ENCODE results near the gene PAOX. TPM values are rescaled to one million over a fixed set of nuclear protein-coding genes. Genes with fewer than 3 reads are reported as not detected.

PAOX gene
- total RNA-seq, 1 experiment from 2014 or later = 6.7 TPM

DNA sequence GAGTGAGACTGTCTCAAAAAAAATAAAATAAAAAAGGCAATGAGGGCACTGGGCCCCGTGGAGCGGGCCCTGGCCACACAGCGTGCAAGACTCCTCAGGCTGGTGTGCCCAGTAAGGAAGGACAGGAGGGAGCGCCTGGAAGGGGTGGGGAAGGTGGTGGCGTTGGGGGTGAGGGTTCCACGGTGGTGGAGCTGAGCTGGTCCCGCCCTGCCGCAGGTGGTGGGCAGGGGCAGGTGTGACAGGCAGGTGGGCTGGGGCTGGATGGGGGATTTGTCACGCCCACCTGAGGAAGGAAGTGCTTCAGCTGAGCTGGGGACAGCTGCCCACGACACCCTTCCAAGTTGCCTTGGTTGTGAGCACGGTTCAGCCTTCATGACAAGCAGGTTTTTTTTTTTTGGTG, 32.6 kb upstream of the PAOX start:
- DNase-seq = no peak
- no TSS peak for BruUV-seq (replicated peaks)
- TF ChIP-seq, protein P1, sequence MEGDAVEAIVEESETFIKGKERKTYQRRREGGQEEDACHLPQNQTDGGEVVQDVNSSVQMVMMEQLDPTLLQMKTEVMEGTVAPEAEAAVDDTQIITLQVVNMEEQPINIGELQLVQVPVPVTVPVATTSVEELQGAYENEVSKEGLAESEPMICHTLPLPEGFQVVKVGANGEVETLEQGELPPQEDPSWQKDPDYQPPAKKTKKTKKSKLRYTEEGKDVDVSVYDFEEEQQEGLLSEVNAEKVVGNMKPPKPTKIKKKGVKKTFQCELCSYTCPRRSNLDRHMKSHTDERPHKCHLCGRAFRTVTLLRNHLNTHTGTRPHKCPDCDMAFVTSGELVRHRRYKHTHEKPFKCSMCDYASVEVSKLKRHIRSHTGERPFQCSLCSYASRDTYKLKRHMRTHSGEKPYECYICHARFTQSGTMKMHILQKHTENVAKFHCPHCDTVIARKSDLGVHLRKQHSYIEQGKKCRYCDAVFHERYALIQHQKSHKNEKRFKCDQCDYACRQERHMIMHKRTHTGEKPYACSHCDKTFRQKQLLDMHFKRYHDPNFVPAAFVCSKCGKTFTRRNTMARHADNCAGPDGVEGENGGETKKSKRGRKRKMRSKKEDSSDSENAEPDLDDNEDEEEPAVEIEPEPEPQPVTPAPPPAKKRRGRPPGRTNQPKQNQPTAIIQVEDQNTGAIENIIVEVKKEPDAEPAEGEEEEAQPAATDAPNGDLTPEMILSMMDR (IDR thresholded peaks at IDR 0.05; ENCODE audit: insufficient read depth in 1 of 2, low read depth in 1 of 2, low read length in 1 of 2, severe bottlenecking in 1 of 2, unreplicated experiment in 1 of 2) = no peak
- H3K36me3 Mint-ChIP-seq (ENCODE audit: insufficient read depth, unreplicated experiment) = peaks cover 56% of the 10 kb centered on the region
- CTCF ChIA-PET = no interaction called here
- peaks cover 21% of the 10 kb centered on the region for H3K4me1 Mint-ChIP-seq (ENCODE audit: low read depth, unreplicated experiment)
- intact Hi-C loops (cut with micrococcal nuclease; ENCODE audit: unreplicated experiment) = no loop called here
- no peak overlapping the region for H3K4me3 Mint-ChIP-seq (ENCODE audit: unreplicated experiment)
- H3K27ac Mint-ChIP-seq (ENCODE audit: unreplicated experiment) = peak overlapping the region; percentile 68
- no peaks in the 10 kb centered on the region for H3K27me3 ChIP-seq (replicated peaks; ENCODE audit: control insufficient read depth, insufficient read depth, low read length)
- H3K9me3 Mint-ChIP-seq (ENCODE audit: unreplicated experiment) = peaks cover 9% of the 10 kb centered on the region
- 0 out of 2 replicates have a peak, but pooled peaks cover 3% of the 10 kb centered on the region for H3K9me3 ChIP-seq
- H3K4me3 ChIP-seq (ENCODE audit: low read depth, low read length) = no peak overlapping the region
- peaks cover 55% of the 10 kb centered on the region for H3K4me1 ChIP-seq
- POLR2A ChIA-PET = interaction anchor here (0.6 kb wide), 1 partner anchor 9 kb away, joined by 6 read pairs; no protein-coding TSS in a partner anchor
- no peaks in the 10 kb centered on the region for H3K27me3 Mint-ChIP-seq (ENCODE audit: insufficient read depth, unreplicated experiment)
- H3K36me3 ChIP-seq (ENCODE audit: control insufficient read depth, insufficient read depth, low read length) = no peaks in the 10 kb centered on the region

DNA sequence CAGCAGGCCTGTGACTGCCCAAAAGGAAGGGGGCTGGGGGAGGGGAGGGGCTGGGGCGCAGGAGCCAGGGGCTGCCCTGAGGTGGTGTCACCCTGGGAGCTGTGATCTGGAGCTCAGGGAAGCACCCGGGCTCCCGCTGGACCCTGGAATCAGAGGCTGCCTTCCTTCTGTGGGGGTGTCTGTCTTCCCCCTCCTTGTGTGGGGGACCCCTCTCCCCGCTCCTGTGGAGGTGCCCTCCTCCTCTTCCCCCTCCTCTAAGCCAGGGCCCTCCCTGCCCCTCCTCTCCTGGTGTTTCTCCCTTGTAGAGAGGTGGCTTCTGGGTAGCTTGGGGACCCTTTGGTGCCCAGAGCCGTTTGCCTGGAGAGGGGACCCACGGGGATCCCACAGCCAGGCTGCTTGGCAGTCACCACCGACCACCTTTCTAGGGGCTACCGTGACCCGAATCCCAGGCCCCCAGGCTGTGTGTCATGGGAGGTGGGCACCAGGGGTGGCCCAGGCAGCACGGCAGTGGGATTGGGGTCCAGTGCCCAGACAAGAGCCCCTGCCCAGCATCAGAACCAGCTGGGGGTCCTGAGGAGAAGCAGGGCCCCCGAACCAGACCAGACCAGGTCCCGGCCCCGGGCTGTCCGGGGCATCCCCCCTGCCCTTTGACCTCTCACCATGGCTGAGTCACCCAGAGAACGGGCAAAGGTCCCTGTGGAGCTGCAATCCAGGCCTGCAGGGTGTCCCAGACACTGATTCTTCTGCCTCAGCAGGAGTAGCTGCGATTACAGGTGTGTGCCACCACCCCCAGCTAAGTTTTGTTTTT, 31.1 kb upstream of the PAOX start:
- Mint-ChIP-seq H3K4me1 (ENCODE audit: low read depth, unreplicated experiment) (peaks cover 21% of the 10 kb centered on the region), H3K27me3 (ENCODE audit: insufficient read depth, unreplicated experiment) (no peaks in the 10 kb centered on the region), H3K9me3 (ENCODE audit: unreplicated experiment) (peaks cover 9% of the 10 kb centered on the region), H3K4me3 (ENCODE audit: unreplicated experiment) (no peak overlapping the region), H3K36me3 (ENCODE audit: insufficient read depth, unreplicated experiment) (peaks cover 60% of the 10 kb centered on the region), H3K27ac (ENCODE audit: unreplicated experiment) (peak overlapping the region; percentile 36)
- no peaks in the 10 kb centered on the region for H3K27me3 ChIP-seq (replicated peaks; ENCODE audit: control insufficient read depth, insufficient read depth, low read length)
- peaks cover 54% of the 10 kb centered on the region for H3K4me1 ChIP-seq
- H3K9me3 ChIP-seq = 0 out of 2 replicates have a peak, but pooled peaks cover 3% of the 10 kb centered on the region
- TF ChIP-seq, protein P1 (IDR thresholded peaks at IDR 0.05; ENCODE audit: insufficient read depth in 1 of 2, low read depth in 1 of 2, low read length in 1 of 2, severe bottlenecking in 1 of 2, unreplicated experiment in 1 of 2) = peak in 1 of 2 experiments; percentile 17
- peak; percentile 86 to 91 for DNase-seq
- H3K4me3 ChIP-seq (ENCODE audit: low read depth, low read length) = no peak overlapping the region
- CTCF ChIA-PET = interaction anchor here (0.6 to 1.4 kb wide), 4 partner anchors 10 to 63 kb away, joined by 4 to 10 read pairs (median 6); partner anchors contain the start of gene FUOM
- POLR2A ChIA-PET = interaction anchor here (0.6 to 1.2 kb wide), 5 partner anchors 9 to 331 kb away, joined by 3 to 14 read pairs (median 3); partner anchors contain the start of gene FUOM
- no TSS peak for BruUV-seq (replicated peaks)
- H3K36me3 ChIP-seq (ENCODE audit: control insufficient read depth, insufficient read depth, low read length) = no peaks in the 10 kb centered on the region
- intact Hi-C loops (cut with micrococcal nuclease; ENCODE audit: unreplicated experiment) = no loop called here

DNA sequence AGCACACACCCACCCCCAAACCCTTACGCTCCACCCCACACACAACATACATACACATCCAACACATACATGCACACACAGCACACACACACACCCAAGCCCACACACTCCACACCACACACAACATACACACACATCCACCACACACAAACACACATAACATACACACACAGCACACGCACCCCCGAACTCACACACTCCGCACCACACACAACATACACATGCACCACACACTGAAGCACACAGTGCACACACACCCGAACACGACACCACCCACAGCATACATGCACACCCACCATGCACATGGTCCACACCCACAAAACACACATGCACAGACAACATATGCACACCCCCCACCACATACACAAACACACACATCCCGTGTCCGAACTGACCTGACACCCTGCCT, 29.9 kb upstream of the PAOX start:
- BruUV-seq (replicated peaks) = no TSS peak

More for the DNA sequence above, 29.9 kb upstream of the PAOX start:
- Histone ChIP-seq H3K36me3 (ENCODE audit: control insufficient read depth, insufficient read depth, low read length) (no peaks in the 10 kb centered on the region), H3K4me1 (peaks cover 47% of the 10 kb centered on the region), H3K27me3 (replicated peaks; ENCODE audit: control insufficient read depth, insufficient read depth, low read length) (no peaks in the 10 kb centered on the region), H3K9me3 (0 out of 2 replicates have a peak, but pooled peaks cover 3% of the 10 kb centered on the region), H3K4me3 (ENCODE audit: low read depth, low read length) (no peak overlapping the region)
- H3K36me3 Mint-ChIP-seq (ENCODE audit: insufficient read depth, unreplicated experiment) = peaks cover 60% of the 10 kb centered on the region
- no peak for DNase-seq
- H3K27me3 Mint-ChIP-seq (ENCODE audit: insufficient read depth, unreplicated experiment) = no peaks in the 10 kb centered on the region
- peak overlapping the region; percentile 48 for H3K27ac Mint-ChIP-seq (ENCODE audit: unreplicated experiment)
- POLR2A ChIA-PET = no interaction called here
- peak overlapping the region; percentile 38 for H3K4me3 Mint-ChIP-seq (ENCODE audit: unreplicated experiment)
- peaks cover 16% of the 10 kb centered on the region for H3K4me1 Mint-ChIP-seq (ENCODE audit: low read depth, unreplicated experiment)
- peaks cover 9% of the 10 kb centered on the region for H3K9me3 Mint-ChIP-seq (ENCODE audit: unreplicated experiment)
- intact Hi-C loops (cut with micrococcal nuclease; ENCODE audit: unreplicated experiment) = no loop called here
- TF ChIP-seq, protein P1 (IDR thresholded peaks at IDR 0.05; ENCODE audit: insufficient read depth in 1 of 2, low read depth in 1 of 2, low read length in 1 of 2, severe bottlenecking in 1 of 2, unreplicated experiment in 1 of 2) = no peak
- CTCF ChIA-PET = no interaction called here
